Neural progenitor cell (in vitro differentiated cells): ENCODE data around the gene PTPRA. TPM values are rescaled to one million over a fixed set of nuclear protein-coding genes. Genes with fewer than 3 reads are reported as not detected.

Source experiments
- DNase-seq: peaks from one replicate; pipeline ENCODE4 v3.0.0-alpha.2; 2016; ENCODE audit warnings: low spot score
- H2AFZ ChIP-seq: fragments of 200-600 bp; sonication (generic); replicated peaks from 2 replicates; pipeline ENCODE4 v1.6.1; 2016; ENCODE audit warnings: antibody characterized with exemption
- H3F3A ChIP-seq: fragments of 200-600 bp; sonication (generic); 2 replicates; pipeline ENCODE4 v1.6.1; 2016; ENCODE audit warnings: antibody characterized with exemption, low read depth
- H3K27ac ChIP-seq: fragments of 200-600 bp; sonication (generic); 2 replicates; pipeline ENCODE4 v1.5.1; 2016; ENCODE audit warnings: mild to moderate bottlenecking
- H3K27me3 ChIP-seq: fragments of 200-600 bp; sonication (generic); 2 replicates; pipeline ENCODE4 v1.6.1; 2016; ENCODE audit warnings: mild to moderate bottlenecking, moderate library complexity
- H3K36me3 ChIP-seq: fragments of 200-600 bp; sonication (generic); 2 replicates; pipeline ENCODE4 v1.5.1; 2016
- H3K4me1 ChIP-seq: fragments of 200-600 bp; sonication (generic); 2 replicates; pipeline ENCODE4 v1.6.1; 2016; ENCODE audit warnings: mixed run types
- H3K4me2 ChIP-seq: fragments of 200-600 bp; sonication (generic); 2 replicates; pipeline ENCODE4 v1.6.1; 2016
- H3K4me3 ChIP-seq: fragments of 200-600 bp; sonication (generic); 2 replicates; pipeline ENCODE4 v1.5.1; 2016
- H3K79me2 ChIP-seq: fragments of 200-600 bp; sonication (generic); 2 replicates; pipeline ENCODE4 v1.6.1; 2016; ENCODE audit warnings: low read depth
- H3K9ac ChIP-seq: fragments of 200-600 bp; sonication (generic); 2 replicates; pipeline ENCODE4 v1.6.1; 2016
- H3K9me3 ChIP-seq: fragments of 200-600 bp; sonication (generic); 2 replicates; pipeline ENCODE4 v1.5.1; 2016; ENCODE audit warnings: low read depth
- H4K20me1 ChIP-seq: fragments of 200-600 bp; sonication (generic); 2 replicates; pipeline ENCODE4 v1.6.1; 2016; ENCODE audit warnings: low read depth
- H3K27ac Mint-ChIP-seq: 3 replicates; pipeline ENCODE4 v1.8.0; 2021; ENCODE audit warnings: mixed read lengths
- H3K27me3 Mint-ChIP-seq: 2 replicates; pipeline ENCODE4 v1.8.0; 2022; ENCODE audit warnings: low read depth, mild to moderate bottlenecking, inconsistent platforms, moderate library complexity, mixed read lengths; ENCODE audit not compliant: insufficient read depth
- H3K36me3 Mint-ChIP-seq: 3 replicates; pipeline ENCODE4 v1.8.0; 2021; ENCODE audit warnings: mixed read lengths
- H3K4me1 Mint-ChIP-seq: 3 replicates; pipeline ENCODE4 v1.8.0; 2021; ENCODE audit warnings: mixed read lengths
- H3K4me3 Mint-ChIP-seq: 3 replicates; pipeline ENCODE4 v1.8.0; 2021; ENCODE audit warnings: mild to moderate bottlenecking, moderate library complexity, mixed read lengths
- H3K9me3 Mint-ChIP-seq: 3 replicates; pipeline ENCODE4 v1.8.0; 2020; ENCODE audit warnings: mixed read lengths
- EZH2 ChIP-seq: fragments of 200-600 bp; sonication (generic); IDR thresholded peaks from 2 replicates; pipeline ENCODE4 v1.6.1; 2017; ENCODE audit warnings: antibody characterized with exemption, mild to moderate bottlenecking, moderate library complexity
- EZH2phosphoT487 ChIP-seq: fragments of 200-600 bp; sonication (generic); IDR thresholded peaks from 2 replicates; pipeline ENCODE4 v1.6.1; 2017; ENCODE audit warnings: antibody characterized with exemption
- total RNA-seq: library from RNA; depleted of rRNA; stranded (reverse); fragments of >200 nt; gene quantifications from 2 replicates; pipeline ENCODE4 v1.2.3, GENCODE V29; 2015; ENCODE audit warnings: low replicate concordance
- TF ChIP-seq, protein P1 (sequence below): fragments of 200-600 bp; sonication (generic); IDR thresholded peaks from 2 replicates; pipeline ENCODE4 v1.5.1; 2017; ENCODE audit warnings: antibody characterized with exemption, mild to moderate bottlenecking

The PTPRA gene
- total RNA-seq, 1 donor from 2014 or later, result 77.7 TPM

DNA sequence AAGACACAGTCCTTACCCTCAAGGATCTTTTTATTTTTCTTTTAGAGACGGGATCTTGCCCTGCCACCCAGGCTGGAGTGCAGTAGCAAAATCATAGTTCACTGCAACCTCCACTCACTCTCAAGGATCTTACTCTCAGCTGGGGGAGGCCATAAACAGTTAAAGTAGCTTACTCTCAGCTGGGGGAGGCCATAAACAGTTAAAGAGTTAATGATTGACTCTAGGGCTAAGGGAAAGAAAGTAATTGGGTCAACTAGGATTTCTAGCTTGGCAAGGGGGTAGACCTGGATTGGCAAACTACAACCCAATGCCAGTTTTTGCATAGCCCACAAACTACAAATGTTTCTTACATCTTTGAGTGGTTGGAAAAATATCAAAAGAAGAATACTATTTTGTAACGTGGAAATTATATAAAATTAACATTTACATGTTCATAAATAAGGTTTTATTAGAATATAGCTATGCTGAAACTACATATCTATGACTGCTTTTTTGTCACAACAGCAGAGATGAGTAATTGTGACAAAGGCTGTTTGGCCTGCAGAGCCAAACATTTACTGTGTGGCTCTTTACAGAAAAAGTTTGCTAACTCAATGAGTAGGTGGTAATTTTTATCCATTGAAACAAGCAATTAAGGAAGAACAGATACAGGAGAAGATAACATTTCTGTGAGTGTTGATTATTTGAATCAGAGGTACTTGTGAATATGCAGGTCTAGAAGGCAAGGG lies 46.4 kb downstream of the PTPRA start:
- Histone ChIP-seq H3K27ac (no peak overlapping the region), H3K9me3 (no peaks in the 10 kb centered on the region), H3K79me2 (peaks cover 58% of the 10 kb centered on the region), H3K4me1 (no peaks in the 10 kb centered on the region), H3K4me2 (no peak overlapping the region), H3K36me3 (no peaks in the 10 kb centered on the region), H3F3A (no peaks in the 10 kb centered on the region), H4K20me1 (peaks cover 33% of the 10 kb centered on the region), H3K27me3 (no peaks in the 10 kb centered on the region), H2AFZ (no peak overlapping the region), H3K4me3 (no peak overlapping the region), H3K9ac (no peak overlapping the region)
- Mint-ChIP-seq H3K27ac (no peak overlapping the region), H3K4me3 (no peak overlapping the region), H3K9me3 (peaks cover 9% of the 10 kb centered on the region), H3K36me3 (peaks cover 24% of the 10 kb centered on the region), H3K27me3 (peaks cover 2% of the 10 kb centered on the region), H3K4me1 (peaks cover 16% of the 10 kb centered on the region)
- DNase-seq, result no peak
- TF ChIP-seq EZH2, result no peak
- TF ChIP-seq EZH2phosphoT487, result no peak
- TF ChIP-seq, protein P1, sequence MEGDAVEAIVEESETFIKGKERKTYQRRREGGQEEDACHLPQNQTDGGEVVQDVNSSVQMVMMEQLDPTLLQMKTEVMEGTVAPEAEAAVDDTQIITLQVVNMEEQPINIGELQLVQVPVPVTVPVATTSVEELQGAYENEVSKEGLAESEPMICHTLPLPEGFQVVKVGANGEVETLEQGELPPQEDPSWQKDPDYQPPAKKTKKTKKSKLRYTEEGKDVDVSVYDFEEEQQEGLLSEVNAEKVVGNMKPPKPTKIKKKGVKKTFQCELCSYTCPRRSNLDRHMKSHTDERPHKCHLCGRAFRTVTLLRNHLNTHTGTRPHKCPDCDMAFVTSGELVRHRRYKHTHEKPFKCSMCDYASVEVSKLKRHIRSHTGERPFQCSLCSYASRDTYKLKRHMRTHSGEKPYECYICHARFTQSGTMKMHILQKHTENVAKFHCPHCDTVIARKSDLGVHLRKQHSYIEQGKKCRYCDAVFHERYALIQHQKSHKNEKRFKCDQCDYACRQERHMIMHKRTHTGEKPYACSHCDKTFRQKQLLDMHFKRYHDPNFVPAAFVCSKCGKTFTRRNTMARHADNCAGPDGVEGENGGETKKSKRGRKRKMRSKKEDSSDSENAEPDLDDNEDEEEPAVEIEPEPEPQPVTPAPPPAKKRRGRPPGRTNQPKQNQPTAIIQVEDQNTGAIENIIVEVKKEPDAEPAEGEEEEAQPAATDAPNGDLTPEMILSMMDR, result no peak

DNA sequence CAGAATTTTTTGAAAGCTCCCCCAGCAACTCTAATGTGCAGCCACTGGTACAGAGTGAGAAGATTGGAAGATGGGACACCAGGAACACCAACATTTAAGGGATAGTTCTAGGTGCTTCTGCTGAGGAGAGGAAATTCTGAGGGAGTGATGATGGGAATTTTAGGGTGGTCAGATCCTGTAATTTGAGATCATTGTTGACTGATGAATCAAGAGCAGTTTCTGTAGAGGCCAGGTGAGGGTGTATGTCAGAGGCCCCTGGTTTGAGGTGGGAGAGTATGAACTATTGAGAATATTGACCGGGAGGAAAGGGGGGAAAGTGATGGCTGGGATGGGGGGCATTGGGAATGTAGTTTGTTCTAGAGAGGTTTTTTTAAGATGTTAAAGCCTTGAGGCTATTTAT lies 47.2 kb downstream of the PTPRA start:
- H4K20me1 ChIP-seq, result peaks cover 28% of the 10 kb centered on the region
- Mint-ChIP-seq H3K4me3 (no peak overlapping the region), H3K36me3 (peaks cover 25% of the 10 kb centered on the region), H3K4me1 (peaks cover 16% of the 10 kb centered on the region), H3K27ac (no peak overlapping the region), H3K27me3 (peaks cover 2% of the 10 kb centered on the region), H3K9me3 (peaks cover 7% of the 10 kb centered on the region)
- no peak for TF ChIP-seq EZH2
- TF ChIP-seq EZH2phosphoT487, result no peak
- TF ChIP-seq, protein P1, result no peak
- no peaks in the 10 kb centered on the region for H3F3A ChIP-seq
- no peak overlapping the region for H3K4me2 ChIP-seq
- peaks cover 57% of the 10 kb centered on the region for H3K79me2 ChIP-seq
- DNase-seq, result no peak
- no peak overlapping the region for H3K9ac ChIP-seq
- H3K9me3 ChIP-seq, result no peaks in the 10 kb centered on the region
- H3K27me3 ChIP-seq, result no peaks in the 10 kb centered on the region
- no peaks in the 10 kb centered on the region for H3K36me3 ChIP-seq
- H3K4me1 ChIP-seq, result no peaks in the 10 kb centered on the region
- H3K27ac ChIP-seq, result no peak overlapping the region
- H2AFZ ChIP-seq, result no peak overlapping the region
- H3K4me3 ChIP-seq, result no peak overlapping the region

DNA sequence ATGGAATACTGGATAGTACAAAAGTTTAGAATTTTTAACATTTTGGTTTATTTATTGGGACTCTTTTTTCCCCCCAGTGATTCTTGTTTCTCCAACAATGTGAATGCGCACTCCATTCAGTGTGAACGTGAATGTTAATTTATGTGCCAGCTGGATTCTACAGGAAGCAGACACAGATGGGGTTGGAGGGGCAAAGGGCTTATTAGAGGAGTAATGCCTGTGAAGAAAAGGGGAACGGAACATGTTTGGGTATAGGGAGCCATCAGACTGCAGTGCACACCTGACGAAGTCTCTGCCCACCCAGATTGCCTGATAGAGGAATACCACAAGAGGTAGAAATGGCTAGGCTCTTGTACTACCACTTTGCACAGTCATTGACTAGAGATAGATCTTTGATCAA lies 48.2 kb downstream of the PTPRA start:
- no peaks in the 10 kb centered on the region for H3K4me1 ChIP-seq
- H2AFZ ChIP-seq, result no peak overlapping the region
- H3K79me2 ChIP-seq, result peaks cover 47% of the 10 kb centered on the region
- peaks cover 25% of the 10 kb centered on the region for H4K20me1 ChIP-seq
- TF ChIP-seq, protein P1, result no peak
- TF ChIP-seq EZH2phosphoT487 (no peak), EZH2 (no peak)
- Mint-ChIP-seq H3K4me3 (no peak overlapping the region), H3K4me1 (peaks cover 16% of the 10 kb centered on the region), H3K36me3 (peaks cover 28% of the 10 kb centered on the region), H3K27ac (no peak overlapping the region), H3K27me3 (peaks cover 2% of the 10 kb centered on the region), H3K9me3 (peaks cover 3% of the 10 kb centered on the region)
- DNase-seq, result no peak
- H3K4me2 ChIP-seq, result no peak overlapping the region
- no peak overlapping the region for H3K27ac ChIP-seq
- no peaks in the 10 kb centered on the region for H3K9me3 ChIP-seq
- no peaks in the 10 kb centered on the region for H3F3A ChIP-seq
- no peaks in the 10 kb centered on the region for H3K36me3 ChIP-seq
- no peaks in the 10 kb centered on the region for H3K27me3 ChIP-seq
- no peak overlapping the region for H3K9ac ChIP-seq
- H3K4me3 ChIP-seq, result no peak overlapping the region
